LNCaP clone FGC (cell line): ENCODE measurements around the gene C1QTNF3.

Experiments
- DNase-seq: peaks from one replicate; pipeline ENCODE4 v3.0.0-alpha.2; 2011; ENCODE audit warnings: low read depth
- H3K4me3 ChIP-seq: 2 replicates; pipeline ENCODE4 v1.5.1; 2011; ENCODE audit warnings: mild to moderate bottlenecking, low read depth, low read length, control low read depth
- CTCF ChIP-seq: IDR thresholded peaks from 2 replicates; pipeline ENCODE4 v1.5.1; 2012; ENCODE audit warnings: mild to moderate bottlenecking; ENCODE audit not compliant: control insufficient read depth, insufficient read depth; ENCODE audit errors: extremely low read depth

C1QTNF3 gene

GRCh38 chr5:34062419-34062818 lies 19.4 kb upstream of the C1QTNF3 start:
- TF ChIP-seq CTCF = no peak
- no peak for DNase-seq
- no peak overlapping the region for H3K4me3 ChIP-seq

GRCh38 chr5:34061993-34062392 lies 19.0 kb upstream of the C1QTNF3 start:
- no peak for DNase-seq
- no peak for TF ChIP-seq CTCF
- H3K4me3 ChIP-seq = no peak overlapping the region

- no peak overlapping the region for H3K4me3 ChIP-seq
- DNase-seq = no peak
- TF ChIP-seq CTCF = no peak
Measured at GRCh38 chr5:34059977-34060376, 17.0 kb upstream of the C1QTNF3 start.

GRCh38 chr5:34058532-34058931 lies 15.5 kb upstream of the C1QTNF3 start:
- no peak overlapping the region for H3K4me3 ChIP-seq
- DNase-seq = no peak
- no peak for TF ChIP-seq CTCF

GRCh38 chr5:34057569-34057968 lies 14.6 kb upstream of the C1QTNF3 start:
- no peak overlapping the region for H3K4me3 ChIP-seq
- TF ChIP-seq CTCF = no peak
- peak; percentile 35 for DNase-seq

- H3K4me3 ChIP-seq = no peak overlapping the region
- TF ChIP-seq CTCF = no peak
- DNase-seq = no peak
Measured at GRCh38 chr5:34057118-34057517, 14.1 kb upstream of the C1QTNF3 start.

GRCh38 chr5:34055667-34056066 lies 12.7 kb upstream of the C1QTNF3 start:
- TF ChIP-seq CTCF = no peak
- H3K4me3 ChIP-seq = no peak overlapping the region
- no peak for DNase-seq
